ENCODE results near the gene DPEP1.

DNA sequence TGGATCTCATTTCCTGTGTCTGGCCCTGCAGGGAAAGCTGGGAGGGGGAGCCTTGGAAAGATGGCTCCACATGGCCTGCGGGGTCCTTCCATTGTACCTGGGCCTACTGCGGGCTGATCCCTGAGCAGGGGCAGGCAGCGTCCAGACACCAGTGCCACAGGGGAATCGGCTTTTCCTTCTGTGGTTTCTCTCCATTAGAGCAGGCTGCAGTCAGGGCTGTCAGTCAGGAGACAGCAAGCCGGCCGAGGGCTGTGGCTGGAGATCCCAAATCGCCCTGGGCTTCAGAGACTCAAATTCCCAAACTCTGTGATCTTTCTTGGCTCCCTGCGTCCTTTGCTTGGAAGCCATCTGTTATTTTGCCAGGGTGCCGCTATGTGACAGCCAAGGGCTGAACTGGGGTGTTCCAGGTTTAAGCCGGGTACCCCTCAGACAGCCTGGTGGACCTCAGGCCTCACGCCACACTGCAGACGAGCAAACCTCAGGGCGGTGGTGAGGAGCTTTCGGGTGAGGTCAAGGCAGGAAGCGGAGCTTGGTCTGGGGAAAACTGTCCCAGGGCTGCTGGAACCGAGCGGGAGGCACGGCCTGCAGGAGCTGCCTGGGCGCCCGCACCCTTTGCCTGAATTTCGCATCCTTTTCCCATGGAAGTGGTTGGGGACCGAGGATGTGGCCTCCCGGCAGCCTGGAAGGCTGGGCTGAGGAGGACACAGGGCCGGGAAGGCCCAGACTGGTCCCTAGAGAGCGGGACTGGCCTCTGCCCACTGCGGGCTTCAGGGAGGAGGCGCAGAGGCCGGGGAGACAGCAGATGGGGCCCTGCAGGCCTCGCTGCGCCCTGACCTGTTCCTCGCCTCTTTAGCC, 39.4 kb upstream of the DPEP1 start:
- TF ChIP-seq, protein P1, sequence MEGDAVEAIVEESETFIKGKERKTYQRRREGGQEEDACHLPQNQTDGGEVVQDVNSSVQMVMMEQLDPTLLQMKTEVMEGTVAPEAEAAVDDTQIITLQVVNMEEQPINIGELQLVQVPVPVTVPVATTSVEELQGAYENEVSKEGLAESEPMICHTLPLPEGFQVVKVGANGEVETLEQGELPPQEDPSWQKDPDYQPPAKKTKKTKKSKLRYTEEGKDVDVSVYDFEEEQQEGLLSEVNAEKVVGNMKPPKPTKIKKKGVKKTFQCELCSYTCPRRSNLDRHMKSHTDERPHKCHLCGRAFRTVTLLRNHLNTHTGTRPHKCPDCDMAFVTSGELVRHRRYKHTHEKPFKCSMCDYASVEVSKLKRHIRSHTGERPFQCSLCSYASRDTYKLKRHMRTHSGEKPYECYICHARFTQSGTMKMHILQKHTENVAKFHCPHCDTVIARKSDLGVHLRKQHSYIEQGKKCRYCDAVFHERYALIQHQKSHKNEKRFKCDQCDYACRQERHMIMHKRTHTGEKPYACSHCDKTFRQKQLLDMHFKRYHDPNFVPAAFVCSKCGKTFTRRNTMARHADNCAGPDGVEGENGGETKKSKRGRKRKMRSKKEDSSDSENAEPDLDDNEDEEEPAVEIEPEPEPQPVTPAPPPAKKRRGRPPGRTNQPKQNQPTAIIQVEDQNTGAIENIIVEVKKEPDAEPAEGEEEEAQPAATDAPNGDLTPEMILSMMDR (IDR thresholded peaks at IDR 0.05; ENCODE audit: extremely low read depth in 1 of 2, insufficient read depth in 1 of 2, low read depth in 1 of 2, low read length in 2 of 2): no peak
- TF ChIP-seq POLR2A (IDR thresholded peaks at IDR 0.05; ENCODE audit: low read depth, low read length) (no peak), EZH2 (IDR thresholded peaks at IDR 0.05; ENCODE audit: borderline replicate concordance, low read depth, low read length, severe bottlenecking) (no peak), POLR2AphosphoS5 (IDR thresholded peaks at IDR 0.05; ENCODE audit: insufficient read depth, low read depth, low read length) (no peak), MYC (IDR thresholded peaks at IDR 0.05; ENCODE audit: low read depth, low read length) (no peak)

Data from endothelial cell of umbilical vein (primary cell).